Renal cortical epithelial cell (primary cell): ENCODE data around the gene METTL16. TPM values are rescaled to one million over a fixed set of nuclear protein-coding genes. Genes with fewer than 3 reads are reported as not detected.

Experiments used
- DNase-seq: peaks from one replicate; pipeline ENCODE4 v3.0.0-alpha.2; 2011; ENCODE audit warnings: low read depth
- total RNA-seq: library from RNA; depleted of rRNA; stranded (reverse); fragments of >200 nt; gene quantifications from 2 replicates; pipeline ENCODE4 v1.2.3, GENCODE V29; 2014

The METTL16 gene
- total RNA-seq, 1 donor from 2014 or later: 18.2 TPM

DNA sequence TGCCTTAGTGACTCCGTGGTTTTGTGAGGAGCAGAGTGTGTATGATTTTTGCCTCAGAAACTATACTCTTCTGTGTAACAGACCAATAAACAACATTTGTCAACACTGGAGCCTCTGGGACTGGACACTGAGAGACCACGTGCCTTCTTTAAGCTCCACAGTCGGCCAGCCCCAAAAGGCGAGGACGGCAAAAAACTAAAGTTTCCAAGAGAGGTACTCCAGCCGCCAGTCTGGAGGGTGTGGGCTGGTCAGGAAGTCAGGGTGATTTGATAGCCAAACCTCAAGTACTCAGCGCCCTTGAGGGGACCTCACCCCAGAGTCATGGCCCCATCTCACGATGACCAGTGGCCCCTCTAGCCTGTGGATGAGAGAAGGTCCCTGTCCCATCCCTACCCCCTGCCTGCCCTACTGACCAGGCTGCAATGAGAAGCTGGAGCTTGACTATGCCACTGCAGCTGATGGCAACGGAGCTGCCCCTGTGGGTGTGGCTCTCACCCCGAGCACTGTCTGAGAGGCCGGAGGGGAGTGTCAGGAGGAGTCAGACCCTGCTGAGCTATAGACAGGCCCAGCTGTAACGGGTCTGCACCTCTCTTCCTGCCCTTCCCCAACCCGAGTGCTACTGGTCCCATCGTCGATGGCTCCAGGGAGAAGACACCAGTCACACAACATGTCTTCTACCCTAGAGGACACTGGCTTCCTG, 130.6 kb downstream of the METTL16 start:
- DNase-seq: no peak

DNA sequence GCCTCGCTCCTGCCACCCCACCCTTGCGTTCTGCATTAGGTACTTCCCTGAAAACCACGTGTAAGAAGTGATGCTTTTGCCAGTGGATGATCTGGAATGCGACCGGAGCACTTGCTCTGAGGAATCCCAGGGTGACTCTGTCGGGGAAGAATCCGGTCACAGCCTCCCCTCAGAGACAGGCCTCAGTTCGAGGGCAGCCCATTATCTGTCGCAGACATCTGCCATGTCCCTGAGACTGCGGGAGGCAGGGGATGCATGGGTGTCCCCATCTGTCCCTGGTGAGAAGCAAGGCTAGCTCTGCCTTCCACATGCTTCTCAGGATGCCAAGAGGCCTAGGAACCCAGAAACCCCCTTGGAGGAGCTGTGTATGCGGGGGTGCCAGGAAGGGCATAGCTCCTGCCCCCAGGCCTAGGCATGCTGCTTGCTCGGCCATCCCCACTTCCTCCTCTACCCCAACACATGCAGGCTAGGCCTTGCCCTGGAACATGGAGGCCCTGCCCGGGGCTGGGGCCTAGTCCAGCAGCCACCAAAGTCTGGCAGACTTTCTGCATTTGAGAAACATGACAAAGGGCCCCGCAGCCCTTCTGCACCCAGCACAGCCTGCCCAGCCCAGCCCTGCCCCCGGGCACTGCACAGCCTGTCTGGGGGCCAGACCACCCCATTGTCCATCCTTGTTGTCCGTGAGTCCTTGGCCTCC, 131.3 kb downstream of the METTL16 start:
- DNase-seq: no peak

DNA sequence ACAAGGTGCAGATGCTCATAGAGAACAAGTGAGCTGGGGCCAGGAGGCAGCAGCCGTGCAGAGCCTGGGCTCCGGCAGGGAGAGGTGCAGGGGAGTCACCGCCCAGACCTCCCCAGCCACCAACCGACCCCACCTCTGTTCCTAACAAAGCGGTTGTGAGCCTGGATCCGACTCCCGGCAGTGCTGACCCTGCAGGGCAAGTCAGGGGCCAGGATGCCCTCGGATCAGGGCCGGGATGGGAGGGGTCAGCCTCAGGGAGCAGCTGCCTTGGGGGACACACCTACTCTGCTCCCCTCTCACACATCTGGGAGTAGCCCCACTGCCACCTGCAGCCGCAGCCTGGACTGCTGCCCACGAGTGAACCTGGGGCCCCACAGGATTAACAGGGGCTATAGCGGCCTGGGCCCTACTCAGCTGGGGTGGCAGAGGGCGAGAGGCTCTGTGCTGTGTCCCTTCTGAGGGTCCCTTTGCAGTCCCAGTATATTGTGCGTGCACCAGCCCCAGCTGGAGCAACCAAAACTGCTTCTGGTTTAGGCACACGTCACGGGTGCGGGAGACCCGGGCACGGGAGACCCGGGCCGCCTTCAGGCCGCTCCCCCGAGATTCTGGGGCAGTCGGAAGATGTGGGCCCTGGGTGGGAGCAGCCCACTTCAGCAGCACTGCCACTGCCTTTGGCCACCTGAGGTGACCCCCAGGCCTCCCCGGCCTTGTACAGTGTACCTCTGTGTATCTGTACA, 132.0 kb downstream of the METTL16 start:
- DNase-seq: no peak

DNA sequence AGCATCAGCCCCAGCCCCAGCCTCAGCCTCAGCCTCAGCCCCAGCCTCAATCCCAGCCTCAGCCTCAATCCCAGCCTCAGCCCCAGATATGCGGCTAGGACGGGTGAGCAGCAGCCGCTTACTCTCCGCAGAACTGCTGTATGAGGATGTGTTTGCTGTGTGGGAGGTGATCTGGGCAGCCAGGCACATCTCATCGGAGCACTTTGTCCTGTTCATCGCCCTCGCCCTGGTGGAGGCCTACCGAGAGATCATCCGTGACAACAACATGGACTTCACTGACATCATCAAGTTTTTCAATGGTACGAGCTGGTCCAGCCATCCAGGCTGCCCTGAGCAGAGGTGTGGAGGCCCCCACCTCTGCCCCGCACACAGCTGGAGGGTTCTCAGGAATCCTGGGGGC, 132.8 kb downstream of the METTL16 start:
- no peak for DNase-seq

DNA sequence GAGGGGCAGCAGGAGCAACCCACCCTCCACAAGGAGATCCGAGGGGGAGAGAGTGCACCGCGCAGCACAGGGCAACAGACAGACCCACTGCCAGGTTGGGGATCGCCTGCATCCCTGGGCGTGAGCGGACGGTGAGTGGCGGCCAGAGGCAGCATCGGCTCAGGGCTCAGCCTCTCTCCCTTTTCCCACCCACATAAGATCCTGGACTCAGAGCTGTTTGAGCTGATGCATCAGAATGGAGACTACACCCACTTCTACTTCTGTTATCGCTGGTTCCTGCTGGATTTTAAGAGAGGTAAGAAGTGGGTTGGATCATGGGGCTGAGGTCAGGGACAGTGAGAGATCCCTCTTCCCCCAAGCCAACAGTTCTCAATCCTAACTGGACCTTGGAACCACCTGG, 134.0 kb downstream of the METTL16 start:
- no peak for DNase-seq

DNA sequence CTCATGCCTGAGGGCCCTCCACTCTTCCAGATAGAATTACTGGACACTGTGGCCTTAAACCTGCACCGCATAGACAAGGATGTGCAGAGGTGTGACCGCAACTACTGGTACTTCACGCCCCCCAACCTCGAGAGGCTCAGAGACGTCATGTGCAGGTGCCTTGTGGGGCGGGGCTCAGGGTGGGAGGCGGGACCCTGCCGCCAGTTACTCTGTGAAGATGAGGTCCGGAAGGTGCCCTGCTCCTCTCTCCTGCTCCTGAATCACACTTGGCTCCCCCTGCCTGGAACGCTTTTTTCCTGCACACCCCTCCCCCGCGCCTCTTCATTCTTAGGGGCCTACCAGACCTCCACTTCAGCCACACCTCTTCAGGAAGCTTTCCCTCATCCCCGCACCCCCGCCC, 135.6 kb downstream of the METTL16 start:
- no peak for DNase-seq

DNA sequence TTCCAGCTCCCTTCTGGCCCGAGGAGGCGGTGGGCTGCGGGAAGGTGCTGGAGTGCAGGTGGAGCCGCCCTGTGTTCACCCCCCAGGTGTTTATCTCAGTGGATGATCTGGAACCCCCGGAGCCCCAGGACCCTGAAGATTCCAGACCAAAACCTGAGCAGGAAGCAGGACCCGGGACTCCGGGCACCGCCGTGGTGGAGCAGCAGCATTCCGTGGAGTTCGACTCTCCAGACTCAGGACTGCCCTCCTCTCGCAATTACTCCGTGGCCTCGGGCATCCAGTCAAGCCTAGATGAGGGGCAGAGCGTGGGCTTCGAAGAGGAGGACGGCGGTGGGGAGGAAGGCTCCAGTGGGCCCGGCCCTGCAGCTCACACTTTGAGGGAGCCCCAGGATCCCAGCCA, 136.3 kb downstream of the METTL16 start:
- DNase-seq: no peak

DNA sequence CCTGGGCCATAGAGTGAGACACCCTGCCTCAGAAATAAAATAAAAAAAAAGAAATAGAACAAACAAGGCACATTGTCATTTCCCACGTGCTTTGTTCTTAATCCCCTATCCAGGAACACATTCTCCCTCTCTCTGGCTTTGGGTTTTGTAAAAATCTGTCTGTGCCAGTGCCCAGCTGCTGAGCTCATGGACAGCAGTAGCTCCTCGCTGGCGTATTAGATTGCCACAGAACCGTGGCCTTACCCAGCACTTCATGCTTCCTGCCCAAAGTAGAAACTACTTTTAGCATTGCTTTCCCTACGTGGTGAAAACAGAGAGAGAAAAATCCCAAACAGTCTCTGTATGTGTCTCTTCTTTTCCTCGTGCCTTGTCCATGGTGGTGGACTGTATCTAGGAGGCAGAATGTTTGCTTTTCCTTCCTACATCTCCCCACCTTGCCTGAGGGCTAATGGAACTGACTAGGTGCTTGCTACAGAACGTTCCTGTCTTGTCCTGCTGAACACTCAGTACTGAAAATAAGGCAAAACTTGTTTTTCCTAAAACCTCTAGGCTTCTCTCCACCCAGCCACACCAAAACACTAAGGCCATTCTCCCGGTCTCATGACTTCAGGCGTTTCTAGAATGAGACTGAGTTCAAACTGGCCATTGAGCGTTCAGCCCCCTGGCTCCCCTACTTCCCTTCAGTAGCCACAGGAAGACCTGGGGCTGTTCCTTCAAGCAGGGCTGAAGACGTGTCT, 137.0 kb downstream of the METTL16 start:
- no peak for DNase-seq

DNA sequence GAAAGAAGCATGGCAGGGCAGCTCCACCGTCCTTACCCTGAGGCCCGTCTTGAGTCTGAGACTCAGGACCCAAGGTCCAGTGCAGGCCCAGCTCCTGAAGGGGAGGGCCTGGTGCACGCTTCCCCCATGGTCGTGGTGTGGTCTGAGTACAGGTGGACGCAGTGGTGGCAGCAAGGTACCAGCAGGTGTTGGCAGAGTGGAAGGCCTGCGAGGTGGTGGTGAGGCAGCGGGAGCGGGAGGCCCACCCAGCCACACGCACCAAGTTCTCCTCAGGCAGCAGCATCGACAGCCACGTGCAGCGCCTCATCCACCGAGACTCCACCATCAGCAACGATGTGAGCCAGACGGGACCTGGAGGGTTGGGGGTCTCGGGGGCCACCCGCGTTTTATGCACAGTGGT, 138.5 kb downstream of the METTL16 start:
- no peak for DNase-seq

DNA sequence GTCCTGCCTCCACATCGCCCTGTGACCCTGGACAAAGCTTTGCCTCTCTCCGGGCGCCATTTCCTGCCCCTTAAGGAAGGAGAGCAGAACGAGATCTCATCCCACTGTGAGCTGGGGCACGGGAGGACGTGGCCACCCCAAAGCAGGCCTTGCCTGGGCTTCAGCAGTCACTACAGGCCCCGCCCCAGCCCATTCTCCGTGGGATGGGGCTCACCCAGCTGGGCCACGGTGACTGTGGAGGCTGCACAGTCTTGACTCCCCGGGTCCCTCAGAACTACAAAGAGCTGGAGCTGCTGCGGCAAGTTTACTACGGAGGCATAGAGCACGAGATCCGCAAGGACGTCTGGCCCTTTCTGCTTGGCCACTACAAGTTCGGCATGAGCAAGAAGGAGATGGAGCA, 139.0 kb downstream of the METTL16 start:
- no peak for DNase-seq

DNA sequence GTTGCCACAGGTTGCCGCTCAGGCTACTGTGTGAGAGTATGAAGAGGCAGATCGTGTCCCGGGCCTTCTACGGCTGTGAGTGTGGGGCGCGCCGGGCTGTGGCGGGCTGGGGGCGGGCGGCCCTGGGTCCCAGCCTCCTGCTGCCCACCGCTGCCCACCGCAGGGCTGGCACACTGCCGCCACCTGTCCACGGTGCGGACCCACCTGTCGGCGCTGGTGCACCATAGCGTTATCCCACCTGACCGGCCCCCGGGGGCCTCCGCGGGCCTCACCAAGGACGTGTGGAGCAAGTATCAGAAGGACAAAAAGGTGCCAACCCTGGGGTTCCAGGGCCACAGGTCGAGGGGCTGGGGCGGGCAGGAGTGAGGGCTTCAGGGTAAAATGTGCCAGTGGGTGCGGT, 139.5 kb downstream of the METTL16 start:
- DNase-seq: no peak

DNA sequence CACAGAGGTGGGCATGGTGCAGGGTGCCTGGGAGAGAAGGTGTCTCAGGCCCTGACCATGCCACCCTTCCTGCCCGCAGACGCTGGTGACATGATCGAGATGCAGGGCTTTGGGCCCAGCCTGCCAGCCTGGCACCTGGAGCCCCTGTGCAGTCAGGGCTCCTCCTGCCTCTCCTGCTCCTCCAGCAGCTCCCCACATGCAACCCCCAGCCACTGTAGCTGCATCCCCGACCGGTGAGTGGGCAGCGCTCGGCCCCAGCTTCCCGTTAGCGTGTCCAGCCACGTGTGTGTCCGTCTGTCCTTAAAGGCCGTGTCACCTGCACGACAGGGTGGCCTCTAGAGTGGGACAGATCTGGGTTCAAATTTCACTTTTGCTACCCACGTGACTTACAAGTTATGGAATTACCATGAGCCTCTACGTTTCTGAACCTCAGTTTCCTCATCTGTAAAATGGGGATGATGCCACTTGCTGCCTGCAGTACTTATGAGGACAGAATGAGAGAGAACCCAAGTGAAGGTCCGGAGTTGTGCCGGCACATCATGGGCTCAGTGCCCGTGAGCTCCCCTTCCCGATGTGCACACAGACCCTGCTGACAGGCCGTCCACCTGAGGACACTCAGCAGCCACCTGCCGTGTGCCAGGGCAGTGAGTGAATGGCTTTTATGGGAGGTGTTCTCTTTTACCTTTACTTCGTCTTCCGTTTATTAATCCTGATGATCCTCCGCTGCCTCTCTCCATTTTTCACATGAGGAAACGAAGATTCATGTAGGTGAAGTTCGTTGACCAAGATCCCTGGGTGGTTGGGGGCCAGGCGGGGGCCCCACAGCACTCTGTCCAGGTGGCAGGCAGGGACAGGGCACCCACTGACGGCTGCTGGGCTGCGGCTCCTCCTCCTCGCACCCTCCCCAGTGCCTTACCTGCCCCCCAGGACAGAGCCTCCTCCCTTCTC, 140.2 kb downstream of the METTL16 start:
- no peak for DNase-seq

DNA sequence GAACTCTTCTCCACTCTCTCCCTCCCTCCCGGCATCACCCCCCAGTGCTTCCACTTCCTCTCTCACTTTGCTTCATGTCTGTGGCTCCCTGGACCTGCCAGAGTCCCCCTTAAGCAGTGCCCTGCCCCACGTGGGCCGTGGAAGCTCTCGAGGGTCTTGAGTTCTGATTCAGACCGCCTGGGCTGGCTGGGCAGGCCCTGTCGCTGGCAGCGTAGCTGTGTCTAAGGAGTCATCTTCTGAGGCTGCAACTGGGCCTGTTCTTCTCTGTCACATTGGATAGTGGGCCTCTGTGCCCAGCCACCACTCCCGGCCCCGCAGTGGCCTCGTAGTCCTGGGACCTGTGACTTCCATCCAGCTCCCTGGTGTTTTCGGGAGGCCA, 141.5 kb downstream of the METTL16 start:
- no peak for DNase-seq

DNA sequence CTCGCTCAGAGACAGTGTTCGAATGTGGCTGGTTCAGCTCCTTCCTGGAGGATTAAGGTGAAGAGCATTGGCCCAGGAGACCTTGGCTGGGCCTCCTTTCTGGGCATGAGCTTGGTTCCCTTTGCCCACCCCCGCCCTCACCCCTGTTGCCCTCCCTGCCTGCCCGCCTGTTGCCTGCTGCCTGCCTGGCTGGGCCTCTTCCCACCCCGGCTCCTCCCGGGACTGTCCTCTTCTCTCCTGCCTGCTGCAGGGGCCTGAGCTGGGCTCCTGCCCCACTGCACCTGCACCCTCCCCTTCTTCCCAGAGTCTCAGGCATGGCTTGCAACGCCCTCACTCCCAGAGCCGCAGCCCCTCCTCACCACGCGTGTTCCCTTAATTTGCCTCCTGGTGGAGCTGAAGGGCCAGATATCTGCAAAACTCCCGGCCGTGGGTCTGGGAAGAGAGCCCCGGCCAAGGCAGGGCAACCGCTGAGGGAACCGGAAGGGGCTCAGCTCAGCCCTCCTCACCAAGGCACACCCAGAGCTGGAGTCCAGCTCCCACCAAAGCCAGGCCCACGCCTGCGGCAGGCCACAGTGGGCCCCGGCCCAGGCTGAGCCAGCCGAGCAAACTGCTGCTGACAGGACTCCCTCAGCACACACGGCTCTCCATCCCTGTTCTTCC, 142.0 kb downstream of the METTL16 start:
- no peak for DNase-seq

DNA sequence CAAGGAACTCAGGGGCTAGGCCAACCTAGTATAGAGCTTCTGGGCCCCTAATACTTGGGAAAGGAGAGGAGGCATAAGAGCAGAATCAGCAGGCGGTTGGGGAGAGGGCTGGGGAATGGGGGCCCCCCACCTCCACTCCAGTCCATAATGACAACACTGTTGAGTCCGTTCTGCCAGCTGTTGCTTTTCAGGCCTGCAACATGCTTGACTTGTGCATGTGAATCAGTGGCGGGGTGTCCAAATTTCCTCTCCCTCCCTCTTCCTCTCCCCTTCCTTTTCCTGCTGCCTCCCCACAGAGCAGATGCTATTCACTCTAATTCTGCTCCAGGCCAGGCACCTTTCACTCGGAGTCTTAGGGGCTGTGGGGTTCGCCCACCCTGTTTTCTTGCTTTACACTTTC, 142.6 kb downstream of the METTL16 start:
- DNase-seq: no peak

DNA sequence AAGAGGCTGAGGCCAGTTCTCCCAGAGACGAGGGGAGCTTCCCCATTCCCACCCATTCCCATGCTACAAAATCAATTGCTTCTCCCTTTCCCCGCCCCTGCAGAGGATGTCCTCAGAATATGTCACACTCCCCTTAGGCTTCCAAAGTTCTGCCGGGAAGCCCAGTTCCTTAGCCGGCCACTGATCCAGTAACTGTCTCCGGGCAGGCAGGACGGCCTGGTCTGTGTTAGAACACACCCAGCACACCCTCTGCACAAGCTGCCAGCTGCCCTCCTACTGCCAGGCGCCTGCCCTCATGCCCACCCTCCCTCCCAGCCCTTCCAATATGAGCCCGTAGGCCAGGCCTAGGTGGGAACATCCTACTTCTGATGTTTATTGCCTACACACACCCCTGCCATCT, 143.3 kb downstream of the METTL16 start:
- DNase-seq: no peak

DNA sequence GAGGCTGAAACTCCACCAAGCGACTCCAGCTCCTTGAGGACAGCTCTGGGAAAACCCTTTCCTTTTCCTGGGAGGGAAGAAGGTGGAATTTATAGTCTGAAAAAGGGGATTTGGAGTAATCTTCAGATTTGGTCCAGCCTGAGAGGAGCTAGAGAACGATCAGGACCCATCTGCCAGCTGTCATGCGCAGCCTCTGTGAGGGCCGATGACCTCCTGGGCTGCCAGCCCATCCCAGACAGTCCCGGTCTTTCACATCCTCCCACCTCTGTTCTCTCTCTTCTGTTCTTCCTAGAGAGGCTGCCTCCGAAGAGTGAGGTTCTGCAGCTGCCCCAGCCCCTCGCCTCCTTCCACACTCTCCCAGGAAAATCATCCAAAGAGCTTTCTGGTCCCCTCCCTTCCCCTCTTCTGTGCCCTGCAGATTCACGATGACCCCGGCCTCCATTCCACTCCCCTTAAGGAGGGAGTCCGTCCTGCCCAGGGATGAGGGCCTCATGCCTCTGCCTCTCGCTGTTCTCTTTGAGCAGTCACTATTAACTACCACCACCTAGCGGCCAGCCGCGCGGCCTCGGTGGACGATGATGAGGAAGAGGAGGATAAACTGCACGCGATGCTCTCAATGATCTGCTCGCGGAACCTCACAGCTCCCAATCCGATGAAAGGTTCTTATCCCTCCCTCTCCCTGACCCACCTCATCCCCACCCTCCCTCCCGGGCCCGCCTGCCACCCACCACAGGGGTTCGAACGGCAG, 144.8 kb downstream of the METTL16 start:
- DNase-seq: no peak
